Measurements from ENCODE around the gene ARHGEF1.

ARHGEF1 gene

GRCh38 chr19:41876847-41877832 is 5.8 kb upstream of the ARHGEF1 start, which contains the start of gene CD79A:
CD79A (plus strand) TSS chr19:41877279; CDS start chr19:41877305, 26 bp downstream.
- TF ChIP-seq POLR2A (IDR thresholded peaks at IDR 0.05; ENCODE audit: low read depth, low read length) (peak; percentile 83), TAF1 (IDR thresholded peaks at IDR 0.05; ENCODE audit: borderline replicate concordance, low read depth, low read length) (peak; percentile 62; the same call in 1 of the 2 replicates), POLR2AphosphoS5 (IDR thresholded peaks at IDR 0.05; ENCODE audit: low read depth, low read length) (peak; percentile 83)
- DNase-seq (ENCODE audit: insufficient read length) (peak; percentile 71), FAIRE-seq (peak; percentile 99)

GRCh38 chr19:41877916-41878905 is 4.8 kb upstream of the ARHGEF1 start:
- TF ChIP-seq POLR2AphosphoS5 (IDR thresholded peaks at IDR 0.05; ENCODE audit: low read depth, low read length), result peak; percentile 89
- peak; percentile 77; the same call in 1 of the 2 replicates for TF ChIP-seq TAF1 (IDR thresholded peaks at IDR 0.05; ENCODE audit: borderline replicate concordance, low read depth, low read length)
- TF ChIP-seq POLR2A (IDR thresholded peaks at IDR 0.05; ENCODE audit: low read depth, low read length), result peak; percentile 83
- no peak for FAIRE-seq

GRCh38 chr19:41879080-41879479 is 3.9 kb upstream of the ARHGEF1 start:
- TF ChIP-seq TAF1 (IDR thresholded peaks at IDR 0.05; ENCODE audit: borderline replicate concordance, low read depth, low read length) (no peak), POLR2A (IDR thresholded peaks at IDR 0.05; ENCODE audit: low read depth, low read length) (no peak), POLR2AphosphoS5 (IDR thresholded peaks at IDR 0.05; ENCODE audit: low read depth, low read length) (no peak)
- no peak for DNase-seq (ENCODE audit: insufficient read length)
- FAIRE-seq, result no peak

More at GRCh38 chr19:41877916-41878905, 4.8 kb upstream of the ARHGEF1 start:
- DNase-seq (ENCODE audit: insufficient read length), result no peak

- FAIRE-seq, result no peak
- DNase-seq (ENCODE audit: insufficient read length), result no peak
- no peak for TF ChIP-seq POLR2A (IDR thresholded peaks at IDR 0.05; ENCODE audit: low read depth, low read length)
- no peak for TF ChIP-seq TAF1 (IDR thresholded peaks at IDR 0.05; ENCODE audit: borderline replicate concordance, low read depth, low read length)
- TF ChIP-seq POLR2AphosphoS5 (IDR thresholded peaks at IDR 0.05; ENCODE audit: low read depth, low read length), result no peak
These were observed 3.2 kb upstream of the ARHGEF1 start for GRCh38 chr19:41879670-41880328.

- DNase-seq (ENCODE audit: insufficient read length), result no peak
- TF ChIP-seq POLR2A (IDR thresholded peaks at IDR 0.05; ENCODE audit: low read depth, low read length), result no peak
- FAIRE-seq, result no peak
These were observed 2.7 kb upstream of the ARHGEF1 start for GRCh38 chr19:41880329-41880708.

- TF ChIP-seq POLR2AphosphoS5 (IDR thresholded peaks at IDR 0.05; ENCODE audit: low read depth, low read length) (no peak; the same call in 1 of the 2 replicates), POLR2A (IDR thresholded peaks at IDR 0.05; ENCODE audit: low read depth, low read length) (no peak), TAF1 (IDR thresholded peaks at IDR 0.05; ENCODE audit: borderline replicate concordance, low read depth, low read length) (no peak)
- no peak for FAIRE-seq
- no peak for DNase-seq (ENCODE audit: insufficient read length)
These were observed 458 bp downstream of the ARHGEF1 start for GRCh38 chr19:41883463-41883820.

- peak; percentile 99 for FAIRE-seq
- TF ChIP-seq POLR2AphosphoS5 (IDR thresholded peaks at IDR 0.05; ENCODE audit: low read depth, low read length) (peak; percentile 85), TAF1 (IDR thresholded peaks at IDR 0.05; ENCODE audit: borderline replicate concordance, low read depth, low read length) (peak; percentile 83), POLR2A (IDR thresholded peaks at IDR 0.05; ENCODE audit: low read depth, low read length) (peak; percentile 89)
- DNase-seq (ENCODE audit: insufficient read length), result peak; percentile 99
These were observed 1.1 kb downstream of the ARHGEF1 start for GRCh38 chr19:41883821-41884733.

- TF ChIP-seq POLR2AphosphoS5 (IDR thresholded peaks at IDR 0.05; ENCODE audit: low read depth, low read length) (peak; percentile 62; the same call in 1 of the 2 replicates), TAF1 (IDR thresholded peaks at IDR 0.05; ENCODE audit: borderline replicate concordance, low read depth, low read length) (peak; percentile 26; the same call in 1 of the 2 replicates), POLR2A (IDR thresholded peaks at IDR 0.05; ENCODE audit: low read depth, low read length) (no peak; the same call in 1 of the 2 replicates)
- DNase-seq (ENCODE audit: insufficient read length) (no peak), FAIRE-seq (peak; percentile 87)
These were observed 4.1 kb downstream of the ARHGEF1 start for GRCh38 chr19:41886761-41887710.
